A549 treated with DMSO at 1 μM for 4 hours (cell line): ENCODE measurements around the gene TKFC. TPM values are rescaled to one million over a fixed set of nuclear protein-coding genes. Genes with fewer than 3 reads are reported as not detected.

Source experiments
- total RNA-seq: library from RNA; stranded (reverse); fragments of 200-300 nt; extraction: Qiagen RNA extraction; gene quantifications from 5 replicates; pipeline ENCODE4 v1.2.3, GENCODE V29; 2022; ENCODE audit warnings: low read depth

TKFC gene
- total RNA-seq = 46.8 to 76.0 TPM (median 71.1 TPM) in 5 replicates

GRCh38 chr11:61332797-61333549, at the start of gene TKFC, which contains the start of gene DDB1:
Gene TKFC, plus strand, starts transcription at chr11:61333228. Its CDS starts 1,501 bp downstream, at chr11:61334729.
Gene DDB1, minus strand, starts transcription at chr11:61333105. Its CDS starts 137 bp downstream, at chr11:61332968.

GRCh38 chr11:61294717-61295595, 38.1 kb upstream of the TKFC start, which contains the start of gene VWCE:
Gene VWCE, minus strand, starts transcription at chr11:61295316. Its CDS starts 279 bp downstream, at chr11:61295037.

GRCh38 chr11:61361741-61362541, 28.9 kb downstream of the TKFC start, which contains the start of the genes CYB561A3 and TMEM138:
Gene CYB561A3, minus strand, starts transcription at chr11:61361882. Its CDS starts 5,169 bp downstream, at chr11:61356713.
Gene TMEM138, plus strand, starts transcription at chr11:61362374. Its CDS starts 2,017 bp downstream, at chr11:61364391.

Other genes starting within 250 kb of the TKFC start
- not detected in 5 replicates for gene CD5, start 230.7 kb upstream of the TKFC start, total RNA-seq
- gene VPS37C, start 171.8 kb upstream of the TKFC start, total RNA-seq = 15.8 to 20.5 TPM (median 19.2 TPM) in 5 replicates
- gene PGA3, start 129.7 kb upstream of the TKFC start, total RNA-seq = not detected in 5 replicates
- not detected in 5 replicates for gene PGA4, start 110.9 kb upstream of the TKFC start, total RNA-seq
- gene PGA5, start 92.1 kb upstream of the TKFC start, total RNA-seq = 0.10 TPM in 1 of 5 replicates, not detected in the others
- gene VWCE, start 37.9 kb upstream of the TKFC start, total RNA-seq = 0.38 to 0.77 TPM (median 0.57 TPM) in 5 replicates
- 161 to 182 TPM (median 172 TPM) in 5 replicates for gene DDB1, start 123 bp upstream of the TKFC start, total RNA-seq
- gene CYB561A3, start 28.7 kb downstream of the TKFC start, total RNA-seq = 41.2 to 50.1 TPM (median 47.6 TPM) in 5 replicates
- 75.0 to 125 TPM (median 111 TPM) in 5 replicates for gene TMEM138, start 29.1 kb downstream of the TKFC start, total RNA-seq
- gene TMEM216, start 59.4 kb downstream of the TKFC start, total RNA-seq = 16.4 to 20.8 TPM (median 19.5 TPM) in 5 replicates
- gene CPSF7, start 96.7 kb downstream of the TKFC start, total RNA-seq = 73.7 to 78.3 TPM (median 75.8 TPM) in 5 replicates
- gene SDHAF2, start 96.9 kb downstream of the TKFC start, total RNA-seq = 36.8 to 52.5 TPM (median 44.7 TPM) in 5 replicates
- gene LRRC10B, start 175.5 kb downstream of the TKFC start, total RNA-seq = 0.10 to 0.23 TPM (median 0.14 TPM) in 5 replicates
- 0.92 to 1.2 TPM (median 1.1 TPM) in 5 replicates for gene SYT7, start 247.8 kb downstream of the TKFC start, total RNA-seq